Bronchial epithelial cell (primary cell): ENCODE data around the gene EIF2D. TPM values are rescaled to one million over a fixed set of nuclear protein-coding genes. Genes with fewer than 3 reads are reported as not detected.
A peak's percentile ranks its signal among the peaks of the same experiment; 100 is the strongest.

Experiments
- DNase-seq: peaks from one replicate; pipeline ENCODE4 v3.0.0-alpha.2; 2010; ENCODE audit warnings: low read depth
- FAIRE-seq: peaks from 2 replicates; lab custom pipeline; 2011; peaks lifted over from hg19 to GRCh38; lab: Jason Lieb, UNC
- H3K27me3 ChIP-seq: 2 replicates; pipeline ENCODE4 v1.5.1; 2011; ENCODE audit warnings: low read length; ENCODE audit not compliant: control insufficient read depth, insufficient read depth
- H3K36me3 ChIP-seq: 2 replicates; pipeline ENCODE4 v1.5.1; 2011; ENCODE audit warnings: low read length; ENCODE audit not compliant: control insufficient read depth, insufficient read depth
- H3K4me3 ChIP-seq: 2 replicates; pipeline ENCODE4 v1.5.1; 2011; ENCODE audit warnings: mild to moderate bottlenecking, low read depth, low read length, control low read depth
- total RNA-seq: library from RNA; depleted of rRNA; stranded (reverse); fragments of >200 nt; gene quantifications from 2 replicates; pipeline ENCODE4 v1.2.1, GENCODE V29; 2014
- TF ChIP-seq, protein P1 (sequence below): IDR thresholded peaks from 2 replicates; pipeline ENCODE4 v1.5.1; 2011; ENCODE audit warnings: mild to moderate bottlenecking, moderate library complexity, low read length, control low read depth, inconsistent platforms; ENCODE audit not compliant: insufficient read depth, severe bottlenecking

The EIF2D gene
- total RNA-seq, 1 donor from 2014 or later = 56.1 TPM

DNA sequence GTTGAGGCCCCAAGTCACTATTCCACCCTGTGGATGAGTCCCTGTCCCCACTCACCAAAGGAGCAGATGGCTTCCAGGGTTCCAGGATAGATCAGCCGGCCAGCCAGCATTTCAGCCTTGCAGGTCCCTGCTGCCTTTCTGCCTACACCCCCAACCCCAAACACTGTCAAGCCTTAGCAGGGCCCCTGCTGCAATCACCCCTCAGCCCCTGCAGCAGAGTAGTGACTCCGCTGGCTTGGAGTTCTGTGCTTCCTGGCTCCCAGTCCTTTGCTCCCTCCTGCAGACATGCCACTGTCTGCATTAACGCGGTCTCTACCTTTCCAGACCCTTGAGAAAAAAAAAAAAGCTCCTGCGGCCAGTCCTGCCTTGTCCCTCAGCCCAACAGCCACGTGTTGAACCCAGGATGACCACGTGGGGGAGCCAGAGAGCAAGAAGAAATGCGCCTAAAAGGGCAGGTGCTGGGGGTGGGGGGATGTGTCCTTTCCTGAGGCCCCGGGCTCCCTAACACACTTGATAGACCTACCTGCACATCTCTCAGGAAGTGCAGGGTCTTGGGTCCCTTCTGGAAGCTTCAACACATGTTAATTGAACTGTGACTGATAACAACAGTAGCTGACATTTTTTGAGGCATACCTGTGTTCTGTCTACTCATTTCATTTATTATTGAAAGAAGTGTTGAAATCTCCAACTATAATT lies 67.6 kb downstream of the EIF2D start:
- no peaks in the 10 kb centered on the region for H3K27me3 ChIP-seq
- no peaks in the 10 kb centered on the region for H3K36me3 ChIP-seq
- no peak overlapping the region for H3K4me3 ChIP-seq
- DNase-seq = peak; percentile 35
- TF ChIP-seq, protein P1, sequence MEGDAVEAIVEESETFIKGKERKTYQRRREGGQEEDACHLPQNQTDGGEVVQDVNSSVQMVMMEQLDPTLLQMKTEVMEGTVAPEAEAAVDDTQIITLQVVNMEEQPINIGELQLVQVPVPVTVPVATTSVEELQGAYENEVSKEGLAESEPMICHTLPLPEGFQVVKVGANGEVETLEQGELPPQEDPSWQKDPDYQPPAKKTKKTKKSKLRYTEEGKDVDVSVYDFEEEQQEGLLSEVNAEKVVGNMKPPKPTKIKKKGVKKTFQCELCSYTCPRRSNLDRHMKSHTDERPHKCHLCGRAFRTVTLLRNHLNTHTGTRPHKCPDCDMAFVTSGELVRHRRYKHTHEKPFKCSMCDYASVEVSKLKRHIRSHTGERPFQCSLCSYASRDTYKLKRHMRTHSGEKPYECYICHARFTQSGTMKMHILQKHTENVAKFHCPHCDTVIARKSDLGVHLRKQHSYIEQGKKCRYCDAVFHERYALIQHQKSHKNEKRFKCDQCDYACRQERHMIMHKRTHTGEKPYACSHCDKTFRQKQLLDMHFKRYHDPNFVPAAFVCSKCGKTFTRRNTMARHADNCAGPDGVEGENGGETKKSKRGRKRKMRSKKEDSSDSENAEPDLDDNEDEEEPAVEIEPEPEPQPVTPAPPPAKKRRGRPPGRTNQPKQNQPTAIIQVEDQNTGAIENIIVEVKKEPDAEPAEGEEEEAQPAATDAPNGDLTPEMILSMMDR = peak; percentile 88
- FAIRE-seq = no peak

Other genes with a start within 250 kb of the EIF2D start
- 2.9 and 5.8 TPM in 2 replicates for gene IKBKE, start 142.0 kb downstream of the EIF2D start, total RNA-seq
- 3.4 and 4.6 TPM in 2 replicates for gene RASSF5, start 104.9 kb downstream of the EIF2D start, total RNA-seq
- gene DYRK3, start 23.1 kb upstream of the EIF2D start, total RNA-seq = 51.0 and 58.2 TPM in 2 replicates
- 23.2 and 33.2 TPM in 2 replicates for gene MAPKAPK2, start 72.4 kb upstream of the EIF2D start, total RNA-seq
- 0.13 TPM in 1 of 2 replicates, not detected in the other for gene IL19, start 158.3 kb upstream of the EIF2D start, total RNA-seq
- not detected in 2 replicates for gene IL10, start 160.0 kb upstream of the EIF2D start, total RNA-seq